Right atrium auricular region (tissue), 2 donors: ENCODE data around the gene TMPRSS6. TPM values are rescaled to one million over a fixed set of nuclear protein-coding genes. Genes with fewer than 3 reads are reported as not detected.

Experiments
- DNase-seq: peaks from one replicate; pipeline ENCODE4 v3.0.0-alpha.2; 2019; ENCODE audit warnings: low spot score
- H3K27ac ChIP-seq, 2 donors: fragments of 200-600 bp; sonication (generic); 1 replicate in 1 of 2; 2 replicates in 1 of 2; pipeline ENCODE4 v1.5.1; 2016 to 2019
- H3K27me3 ChIP-seq, 2 donors: fragments of 200-600 bp; sonication (generic); one replicate each; pipeline versions ENCODE4 v1.5.1 to v1.6.0; 2017 to 2019
- H3K36me3 ChIP-seq: fragments of 200-600 bp; sonication (generic); one replicate; pipeline ENCODE4 v1.5.1; 2016
- H3K4me1 ChIP-seq, 2 donors: fragments of 200-600 bp; sonication (generic); one replicate each; pipeline versions ENCODE4 v1.5.1 to v1.6.0; 2017 to 2019
- H3K4me3 ChIP-seq, 2 donors: fragments of 200-600 bp; sonication (generic); 1 replicate in 1 of 2; 2 replicates in 1 of 2; pipeline ENCODE4 v1.5.1; 2017 to 2019; ENCODE audit warnings: mild to moderate bottlenecking in 1 of 2, moderate library complexity in 1 of 2
- H3K9me3 ChIP-seq, 2 donors: fragments of 200-600 bp; sonication (generic); one replicate each; pipeline ENCODE4 v1.5.1; 2019
- total RNA-seq, 2 donors: library from RNA; depleted of rRNA; stranded (reverse); fragments of >200 nt; gene quantifications; one replicate each; pipeline ENCODE4 v1.1.0, GENCODE V29; 2016
- TF ChIP-seq, protein P1 (sequence below), 2 donors: fragments of 200-600 bp; sonication (generic); IDR thresholded peaks; one replicate each; pipeline ENCODE4 v1.5.1; 2019; ENCODE audit warnings: antibody characterized with exemption in 2 of 2

Gene TMPRSS6
- total RNA-seq, 2 donors from 2014 or later: not detected

GRCh38 chr22:37019309-37020191 is 90.0 kb downstream of the TMPRSS6 start, which contains the start of the genes MPST and TST:
Gene MPST, plus strand, starts transcription at chr22:37019742. Its CDS starts 95 bp downstream, at chr22:37019837.
Gene TST, minus strand, starts transcription at chr22:37019447. Its CDS starts 715 bp downstream, at chr22:37018732.
- no peaks in the 10 kb centered on the region for H3K27me3 ChIP-seq
- peak within 1 kb of the TSS; percentile 89 to 97 for H3K4me3 ChIP-seq
- DNase-seq: peak; percentile 67
- H3K9me3 ChIP-seq: no peaks in the 10 kb centered on the region
- H3K4me1 ChIP-seq: peaks cover 0 to 77% of the 10 kb centered on the region in 2 donors
- peak within 1 kb of the TSS; percentile 89 to 95 for H3K27ac ChIP-seq
- peaks cover 4% of the 10 kb centered on the region for H3K36me3 ChIP-seq
- TF ChIP-seq, protein P1, sequence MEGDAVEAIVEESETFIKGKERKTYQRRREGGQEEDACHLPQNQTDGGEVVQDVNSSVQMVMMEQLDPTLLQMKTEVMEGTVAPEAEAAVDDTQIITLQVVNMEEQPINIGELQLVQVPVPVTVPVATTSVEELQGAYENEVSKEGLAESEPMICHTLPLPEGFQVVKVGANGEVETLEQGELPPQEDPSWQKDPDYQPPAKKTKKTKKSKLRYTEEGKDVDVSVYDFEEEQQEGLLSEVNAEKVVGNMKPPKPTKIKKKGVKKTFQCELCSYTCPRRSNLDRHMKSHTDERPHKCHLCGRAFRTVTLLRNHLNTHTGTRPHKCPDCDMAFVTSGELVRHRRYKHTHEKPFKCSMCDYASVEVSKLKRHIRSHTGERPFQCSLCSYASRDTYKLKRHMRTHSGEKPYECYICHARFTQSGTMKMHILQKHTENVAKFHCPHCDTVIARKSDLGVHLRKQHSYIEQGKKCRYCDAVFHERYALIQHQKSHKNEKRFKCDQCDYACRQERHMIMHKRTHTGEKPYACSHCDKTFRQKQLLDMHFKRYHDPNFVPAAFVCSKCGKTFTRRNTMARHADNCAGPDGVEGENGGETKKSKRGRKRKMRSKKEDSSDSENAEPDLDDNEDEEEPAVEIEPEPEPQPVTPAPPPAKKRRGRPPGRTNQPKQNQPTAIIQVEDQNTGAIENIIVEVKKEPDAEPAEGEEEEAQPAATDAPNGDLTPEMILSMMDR (IDR thresholded peaks at IDR 0.05): peak; percentile 14 to 39

DNA sequence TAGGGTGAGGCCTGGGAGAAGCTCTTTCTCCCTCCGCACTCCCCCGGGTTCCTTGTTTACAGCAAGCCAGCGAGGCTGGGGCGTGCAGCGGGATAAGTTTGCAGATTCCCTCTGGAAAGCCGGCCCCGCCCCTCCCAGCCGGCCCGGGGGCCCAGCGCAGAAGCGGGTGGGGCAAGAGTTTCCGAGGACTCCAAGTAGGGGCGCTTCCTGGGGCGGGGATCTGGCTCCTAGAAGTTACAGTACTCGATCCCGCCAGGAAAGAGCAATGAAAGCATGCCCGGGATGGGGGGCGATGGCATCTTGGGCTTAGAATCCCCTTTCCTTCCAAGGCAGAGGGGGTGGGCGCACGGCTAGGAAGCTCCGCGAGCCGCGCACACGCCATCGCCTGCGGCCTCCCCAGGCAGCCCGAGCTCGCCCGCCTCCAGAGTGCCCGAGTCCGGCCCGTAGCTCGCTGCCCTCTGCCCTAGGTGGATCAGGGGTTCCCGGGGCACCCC is 90.7 kb downstream of the TMPRSS6 start:
- peaks cover 0 to 77% of the 10 kb centered on the region in 2 donors for H3K4me1 ChIP-seq

GRCh38 chr22:37018086-37018814 is 91.3 kb downstream of the TMPRSS6 start:
- H3K36me3 ChIP-seq: no peaks in the 10 kb centered on the region
- H3K4me3 ChIP-seq: peak overlapping the region; percentile 89 to 97
- peaks cover 0 to 71% of the 10 kb centered on the region in 2 donors for H3K4me1 ChIP-seq
- TF ChIP-seq, protein P1 (IDR thresholded peaks at IDR 0.05): no peak
- H3K9me3 ChIP-seq: no peaks in the 10 kb centered on the region
- DNase-seq: no peak
- H3K27me3 ChIP-seq: no peaks in the 10 kb centered on the region
- H3K27ac ChIP-seq: peak overlapping the region; percentile 89 to 93

More for the DNA sequence above, 90.7 kb downstream of the TMPRSS6 start:
- TF ChIP-seq, protein P1 (IDR thresholded peaks at IDR 0.05): no peak
- H3K27me3 ChIP-seq: no peaks in the 10 kb centered on the region
- H3K4me3 ChIP-seq: peak overlapping the region; percentile 89 to 97
- H3K27ac ChIP-seq: peak overlapping the region; percentile 89 to 93
- DNase-seq: peak; percentile 75
- no peaks in the 10 kb centered on the region for H3K36me3 ChIP-seq
- H3K9me3 ChIP-seq: no peaks in the 10 kb centered on the region

GRCh38 chr22:37017356-37017755 is 92.2 kb downstream of the TMPRSS6 start:
- H3K36me3 ChIP-seq: no peaks in the 10 kb centered on the region
- H3K27me3 ChIP-seq: no peaks in the 10 kb centered on the region
- TF ChIP-seq, protein P1 (IDR thresholded peaks at IDR 0.05): no peak
- peak overlapping the region in 1 of 2 donors; percentile 32 for H3K27ac ChIP-seq
- peak overlapping the region in 1 of 2 donors; percentile 1 for H3K4me3 ChIP-seq
- peaks cover 0 to 71% of the 10 kb centered on the region in 2 donors for H3K4me1 ChIP-seq
- H3K9me3 ChIP-seq: no peaks in the 10 kb centered on the region
- no peak for DNase-seq

DNA sequence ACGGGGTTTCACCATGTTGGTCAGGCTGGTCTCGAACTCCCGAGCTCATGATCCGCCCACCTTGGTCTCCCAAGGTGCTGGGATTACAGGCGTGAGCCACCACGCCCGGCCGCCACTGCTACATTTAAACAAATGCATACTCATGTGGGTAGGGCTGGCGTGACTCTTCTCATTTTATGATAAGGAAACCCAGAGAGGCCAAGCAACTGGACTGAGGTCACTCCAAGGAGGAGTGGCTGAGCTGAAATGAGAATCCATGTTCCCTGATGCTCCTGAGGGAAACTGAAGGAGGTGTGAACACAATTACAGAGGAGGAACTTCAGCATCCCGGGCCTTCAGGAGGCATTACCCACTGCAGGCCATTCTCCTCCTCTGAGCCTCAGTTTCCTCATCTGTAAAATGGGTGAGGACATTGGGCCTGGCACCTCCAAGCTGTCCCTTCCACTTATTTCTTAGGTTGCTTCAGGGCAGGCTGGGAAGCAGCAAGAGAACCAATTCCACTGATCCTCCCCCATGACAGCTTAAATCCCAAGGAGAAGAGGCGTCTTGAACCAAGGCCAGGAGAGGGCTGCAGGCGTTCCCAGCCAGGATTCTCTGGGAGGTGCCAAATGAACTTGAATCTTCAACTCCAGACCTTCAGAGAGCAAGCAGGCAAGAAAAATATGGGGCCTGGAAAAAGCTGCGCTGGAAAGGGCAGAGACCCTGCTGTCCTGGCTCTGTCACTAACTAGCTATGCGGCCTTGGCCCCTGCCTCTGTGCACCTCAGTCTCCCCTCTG is 93.2 kb downstream of the TMPRSS6 start:
- TF ChIP-seq, protein P1 (IDR thresholded peaks at IDR 0.05): no peak
- no peak for DNase-seq
- H3K36me3 ChIP-seq: no peaks in the 10 kb centered on the region
- H3K27me3 ChIP-seq: no peaks in the 10 kb centered on the region
- no peaks in the 10 kb centered on the region for H3K9me3 ChIP-seq
- H3K4me1 ChIP-seq: peaks cover 0 to 69% of the 10 kb centered on the region in 2 donors
- H3K4me3 ChIP-seq: no peak overlapping the region
- H3K27ac ChIP-seq: peak overlapping the region in 1 of 2 donors; percentile 32
